OCI-LY7 (cell line): ENCODE measurements around the gene FRMD5. TPM values are rescaled to one million over a fixed set of nuclear protein-coding genes. Genes with fewer than 3 reads are reported as not detected.
A peak's percentile ranks its signal among the peaks of the same experiment; 100 is the strongest.

Experiments
- BruUV-seq: library from RNA; stranded (reverse); fragments of 400-500 nt; replicated peaks from 2 replicates; lab custom pipeline; 2021; lab: Mats Ljungman, UMichigan
- CTCF ChIA-PET: fragments of 300-600 bp; sonication (Branson Sonifier 250); formaldehyde crosslinking; loops from one replicate; lab custom pipeline; 2022; ENCODE audit warnings: antibody characterized with exemption; ENCODE audit not compliant: unreplicated experiment; lab: Charles Lee
- POLR2A ChIA-PET: fragments of 300-600 bp; sonication (Branson Sonifier 250); formaldehyde crosslinking; loops from one replicate; lab custom pipeline; 2022; ENCODE audit warnings: antibody characterized with exemption; lab: Charles Lee
- DNase-seq: peaks from one replicate; pipeline ENCODE4 v3.0.0-alpha.2; 2015; ENCODE audit warnings: low spot score
- H2AFZ ChIP-seq: fragments of 200-600 bp; sonication (generic), shearing (Covaris generic); 2 replicates; pipeline ENCODE4 v1.6.1; 2014; ENCODE audit warnings: mild to moderate bottlenecking, antibody characterized with exemption, low read length, moderate library complexity
- H3K27ac ChIP-seq: fragments of 200-600 bp; sonication (generic); 2 replicates; pipeline ENCODE4 v1.5.1; 2014; ENCODE audit warnings: mixed run types, low read depth, mild to moderate bottlenecking, moderate library complexity, low read length, inconsistent platforms; ENCODE audit not compliant: poor library complexity, severe bottlenecking
- H3K36me3 ChIP-seq: fragments of 200-600 bp; sonication (generic); 2 replicates; pipeline ENCODE4 v1.6.1; 2014; ENCODE audit warnings: mild to moderate bottlenecking, antibody characterized with exemption, low read length, moderate library complexity, mixed read lengths; ENCODE audit not compliant: insufficient read depth
- H3K4me1 ChIP-seq: fragments of 200-600 bp; sonication (generic); 2 replicates; pipeline ENCODE4 v1.5.1; 2014; ENCODE audit warnings: mild to moderate bottlenecking, low read length; ENCODE audit not compliant: insufficient read depth, poor library complexity, severe bottlenecking
- H3K4me2 ChIP-seq: fragments of 200-600 bp; sonication (generic); 2 replicates; pipeline ENCODE4 v1.6.1; 2014; ENCODE audit warnings: mild to moderate bottlenecking, low read length
- H3K4me3 ChIP-seq: fragments of 200-600 bp; sonication (generic); 2 replicates; pipeline ENCODE4 v1.5.1; 2014; ENCODE audit warnings: mild to moderate bottlenecking, low read depth, low read length; ENCODE audit not compliant: poor library complexity, severe bottlenecking
- H3K79me2 ChIP-seq: fragments of 200-600 bp; sonication (generic); 2 replicates; pipeline ENCODE4 v1.6.1; 2016; ENCODE audit warnings: low read depth, mild to moderate bottlenecking, low read length, moderate library complexity, mixed read lengths; ENCODE audit not compliant: insufficient read depth
- H3K9me2 ChIP-seq: fragments of 200-600 bp; sonication (generic); 2 replicates; pipeline ENCODE4 v1.6.1; 2016; ENCODE audit warnings: mild to moderate bottlenecking, low read length, mixed read lengths; ENCODE audit not compliant: insufficient read depth
- H3K9me3 ChIP-seq: fragments of 200-600 bp; sonication (generic); 2 replicates; pipeline ENCODE4 v1.6.1; 2014; ENCODE audit warnings: mild to moderate bottlenecking, mixed run types, low read length, mixed read lengths
- H4K20me1 ChIP-seq: fragments of 200-600 bp; sonication (generic); 2 replicates; pipeline ENCODE4 v1.6.1; 2014; ENCODE audit warnings: mild to moderate bottlenecking, antibody characterized with exemption, low read length, moderate library complexity, mixed read lengths; ENCODE audit not compliant: insufficient read depth
- EZH2phosphoT487 ChIP-seq: fragments of 200-600 bp; sonication (generic); IDR thresholded peaks from 2 replicates; pipeline ENCODE4 v1.6.1; 2018; ENCODE audit warnings: low read depth, borderline replicate concordance, mild to moderate bottlenecking, mixed run types, antibody characterized with exemption, low read length, moderate library complexity, mixed read lengths
- intact Hi-C: fragments of 100-400 bp; cut with micrococcal nuclease; formaldehyde crosslinking; loops from one replicate; pipeline ENCODE4 v1.10.0; 2022; ENCODE audit not compliant: unreplicated experiment
- total RNA-seq, 2 experiments: library from RNA; depleted of rRNA in 1 of 2; stranded (reverse); fragments of >200 nt in 1 of 2; shearing (Covaris generic) in 1 of 2; gene quantifications; 2 replicates each; pipeline ENCODE4 v1.2.3, GENCODE V29; 2014 to 2022
- TF ChIP-seq, protein P1 (sequence below): fragments of 200-600 bp; sonication (generic); conservative IDR thresholded peaks from 2 replicates; pipeline ENCODE4 v1.5.1; 2014; ENCODE audit warnings: mild to moderate bottlenecking, antibody characterized with exemption, low read length, moderate library complexity, mixed read lengths

The FRMD5 gene
- total RNA-seq, 2 experiments from 2014 or later, result not detected

DNA sequence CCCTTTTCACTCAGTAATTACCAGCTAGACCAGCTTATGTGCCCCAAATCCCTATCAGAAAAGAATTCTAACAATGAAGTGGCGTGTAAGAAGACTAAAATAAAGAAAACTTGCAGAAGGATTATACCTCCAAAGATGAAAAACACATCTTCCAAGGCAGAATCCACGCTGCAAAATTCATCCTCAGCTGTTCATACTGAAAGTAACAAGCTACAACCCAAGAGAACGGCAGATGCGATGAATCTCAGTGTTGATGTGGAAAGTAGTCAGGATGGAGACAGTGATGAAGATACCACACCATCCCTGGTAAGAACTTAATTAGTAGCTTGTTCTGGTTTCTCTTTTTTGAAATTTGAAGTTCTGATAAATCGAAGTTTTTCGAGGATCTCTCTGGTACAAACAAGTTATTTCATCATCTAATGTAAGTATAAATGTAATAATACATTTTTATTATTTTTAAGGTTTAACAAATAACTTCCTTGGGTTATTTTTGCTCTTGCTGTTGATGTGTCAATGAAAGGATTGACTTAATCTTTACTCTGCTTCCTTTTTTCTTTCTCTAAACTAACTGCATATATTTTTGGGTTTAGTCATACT is 366.9 kb downstream of the FRMD5 start:
- CTCF ChIA-PET, result interaction anchor here (0.5 to 1.3 kb wide), 2 partner anchors 19 to 51 kb away, joined by 3 read pairs; partner anchors contain the start of gene ELL3
- TF ChIP-seq EZH2phosphoT487, result no peak
- TF ChIP-seq, protein P1, sequence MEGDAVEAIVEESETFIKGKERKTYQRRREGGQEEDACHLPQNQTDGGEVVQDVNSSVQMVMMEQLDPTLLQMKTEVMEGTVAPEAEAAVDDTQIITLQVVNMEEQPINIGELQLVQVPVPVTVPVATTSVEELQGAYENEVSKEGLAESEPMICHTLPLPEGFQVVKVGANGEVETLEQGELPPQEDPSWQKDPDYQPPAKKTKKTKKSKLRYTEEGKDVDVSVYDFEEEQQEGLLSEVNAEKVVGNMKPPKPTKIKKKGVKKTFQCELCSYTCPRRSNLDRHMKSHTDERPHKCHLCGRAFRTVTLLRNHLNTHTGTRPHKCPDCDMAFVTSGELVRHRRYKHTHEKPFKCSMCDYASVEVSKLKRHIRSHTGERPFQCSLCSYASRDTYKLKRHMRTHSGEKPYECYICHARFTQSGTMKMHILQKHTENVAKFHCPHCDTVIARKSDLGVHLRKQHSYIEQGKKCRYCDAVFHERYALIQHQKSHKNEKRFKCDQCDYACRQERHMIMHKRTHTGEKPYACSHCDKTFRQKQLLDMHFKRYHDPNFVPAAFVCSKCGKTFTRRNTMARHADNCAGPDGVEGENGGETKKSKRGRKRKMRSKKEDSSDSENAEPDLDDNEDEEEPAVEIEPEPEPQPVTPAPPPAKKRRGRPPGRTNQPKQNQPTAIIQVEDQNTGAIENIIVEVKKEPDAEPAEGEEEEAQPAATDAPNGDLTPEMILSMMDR, result no peak
- H3K27ac ChIP-seq, result peak overlapping the region; percentile 86
- peaks cover 11% of the 10 kb centered on the region for H4K20me1 ChIP-seq
- no peaks in the 10 kb centered on the region; the same call in 1 of the 2 replicates for H3K9me3 ChIP-seq
- peaks cover 57% of the 10 kb centered on the region for H3K4me1 ChIP-seq
- H3K9me2 ChIP-seq, result no peaks in the 10 kb centered on the region
- intact Hi-C loops, result loop anchor here (1.0 to 2.0 kb wide), 2 partner anchors 19 to 52 kb away; partner anchors contain the start of gene ELL3
- DNase-seq, result peak; percentile 64
- H3K79me2 ChIP-seq, result peaks cover 95% of the 10 kb centered on the region
- peak overlapping the region; percentile 95 for H3K4me3 ChIP-seq
- no peak overlapping the region for H2AFZ ChIP-seq
- BruUV-seq, result TSS peak; percentile 67
- H3K4me2 ChIP-seq, result peak overlapping the region; percentile 82
- POLR2A ChIA-PET, result interaction anchor here (0.9 to 9.7 kb wide), 9 partner anchors 9 to 53 kb away, joined by 3 to 150 read pairs (median 5); partner anchors contain the start of genes ELL3 and SERF2
- peaks cover 61% of the 10 kb centered on the region for H3K36me3 ChIP-seq

DNA sequence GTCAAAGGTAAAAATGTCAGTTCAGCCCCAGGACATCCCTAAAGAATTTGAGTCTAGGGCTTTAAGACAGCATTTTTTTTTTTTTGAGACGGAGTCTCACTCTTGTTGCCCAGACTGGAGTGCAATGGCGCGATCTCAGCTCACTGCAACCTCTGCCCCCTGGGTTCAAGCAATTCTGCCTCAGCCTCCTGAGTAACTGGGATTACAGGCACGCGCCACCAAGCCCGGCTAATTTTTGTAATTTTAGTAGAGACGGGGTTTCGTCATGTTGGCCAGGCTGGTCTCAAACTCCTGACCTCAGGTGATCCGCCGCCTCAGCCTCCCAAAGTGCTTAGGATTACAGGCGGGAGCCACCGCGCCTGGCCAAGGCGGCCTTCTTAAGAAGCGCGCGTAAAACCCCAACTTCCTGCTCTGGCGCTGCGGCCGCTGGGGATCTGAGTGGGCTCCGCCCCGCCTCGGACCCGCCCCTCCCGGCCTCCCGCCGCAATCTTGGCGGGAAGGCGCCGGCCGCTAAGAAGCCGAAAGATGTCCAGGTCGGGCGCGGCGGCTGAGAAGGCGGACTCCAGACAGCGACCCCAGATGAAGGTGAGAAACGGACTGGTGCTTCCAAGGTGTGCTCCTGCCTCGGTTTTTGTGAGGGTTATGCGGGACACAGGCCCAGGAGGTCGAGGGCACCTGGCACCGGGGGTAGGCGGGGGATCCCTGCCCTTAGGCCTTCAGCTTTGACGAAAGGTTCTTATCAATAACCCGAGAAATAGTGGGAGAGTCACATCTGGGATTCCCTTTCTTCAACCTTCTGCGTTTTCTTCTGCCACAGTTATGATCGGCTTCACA is 368.3 kb downstream of the FRMD5 start, which contains the start of gene WDR76:
Gene WDR76, plus strand, starts transcription at position 495 of the 834 bp plus-strand sequence. Its CDS starts 31 bp downstream, at position 526.
- Histone ChIP-seq H3K27ac (peak within 1 kb of the TSS; percentile 86), H3K9me3 (no peaks in the 10 kb centered on the region; the same call in 1 of the 2 replicates), H3K36me3 (peaks cover 54% of the 10 kb centered on the region), H4K20me1 (peaks cover 7% of the 10 kb centered on the region), H3K4me1 (peaks cover 53% of the 10 kb centered on the region), H3K9me2 (no peaks in the 10 kb centered on the region), H3K4me3 (peak within 1 kb of the TSS; percentile 95), H3K4me2 (peak within 1 kb of the TSS; percentile 82), H2AFZ (peak within 1 kb of the TSS; percentile 34; the same call in 1 of the 2 replicates), H3K79me2 (peaks cover 95% of the 10 kb centered on the region)
- CTCF ChIA-PET, result no interaction called here
- POLR2A ChIA-PET, result interaction anchor here (0.5 to 9.7 kb wide), 9 partner anchors 16 to 52 kb away, joined by 3 to 150 read pairs (median 5); partner anchors contain the start of genes ELL3 and SERF2
- no TSS peak for BruUV-seq
- intact Hi-C loops, result no loop called here
- DNase-seq, result peak; percentile 95
- TF ChIP-seq, protein P1, result no peak
- no peak for TF ChIP-seq EZH2phosphoT487
